Liver (tissue), 3 donors: ENCODE measurements around the gene UBASH3A.

Experiments used
- TAF1 ChIP-seq: conservative IDR thresholded peaks from 2 replicates; pipeline ENCODE4 v1.6.1; 2016; ENCODE audit warnings: antibody characterized with exemption, mild to moderate bottlenecking
- TF ChIP-seq, protein P1 (sequence below): fragments of 150-350 bp; IDR thresholded peaks from 2 replicates; pipeline ENCODE4 v1.5.1; 2017; ENCODE audit warnings: improper control_type of control experiment, low read depth, low read length; ENCODE audit not compliant: missing input control
- TF ChIP-seq, protein P2 (sequence below): IDR thresholded peaks from 2 replicates; pipeline ENCODE4 v1.6.1; 2016; ENCODE audit warnings: antibody characterized with exemption
- donor health status: healthy.
- donor health status: healthy.

DNA sequence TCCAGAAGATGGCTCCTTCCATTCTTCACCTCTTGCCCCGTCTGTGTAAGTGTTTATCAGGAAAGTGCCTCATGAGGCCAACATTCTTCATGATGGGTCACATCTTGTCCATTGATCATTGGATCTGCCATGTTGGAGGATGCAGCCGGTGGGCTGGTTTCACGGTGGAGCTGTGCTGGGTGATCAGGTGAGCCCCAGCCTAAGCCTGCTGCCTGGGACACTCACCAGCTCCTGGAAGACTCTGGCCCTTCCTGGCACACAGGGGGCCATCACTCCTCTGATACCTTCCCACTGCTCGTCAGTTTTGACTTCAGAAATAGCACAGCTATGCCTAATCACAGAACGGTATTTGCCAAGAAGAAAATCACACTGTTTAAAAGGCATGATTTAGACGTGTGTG is 38.3 kb downstream of the UBASH3A start:
- TF ChIP-seq, protein P1, sequence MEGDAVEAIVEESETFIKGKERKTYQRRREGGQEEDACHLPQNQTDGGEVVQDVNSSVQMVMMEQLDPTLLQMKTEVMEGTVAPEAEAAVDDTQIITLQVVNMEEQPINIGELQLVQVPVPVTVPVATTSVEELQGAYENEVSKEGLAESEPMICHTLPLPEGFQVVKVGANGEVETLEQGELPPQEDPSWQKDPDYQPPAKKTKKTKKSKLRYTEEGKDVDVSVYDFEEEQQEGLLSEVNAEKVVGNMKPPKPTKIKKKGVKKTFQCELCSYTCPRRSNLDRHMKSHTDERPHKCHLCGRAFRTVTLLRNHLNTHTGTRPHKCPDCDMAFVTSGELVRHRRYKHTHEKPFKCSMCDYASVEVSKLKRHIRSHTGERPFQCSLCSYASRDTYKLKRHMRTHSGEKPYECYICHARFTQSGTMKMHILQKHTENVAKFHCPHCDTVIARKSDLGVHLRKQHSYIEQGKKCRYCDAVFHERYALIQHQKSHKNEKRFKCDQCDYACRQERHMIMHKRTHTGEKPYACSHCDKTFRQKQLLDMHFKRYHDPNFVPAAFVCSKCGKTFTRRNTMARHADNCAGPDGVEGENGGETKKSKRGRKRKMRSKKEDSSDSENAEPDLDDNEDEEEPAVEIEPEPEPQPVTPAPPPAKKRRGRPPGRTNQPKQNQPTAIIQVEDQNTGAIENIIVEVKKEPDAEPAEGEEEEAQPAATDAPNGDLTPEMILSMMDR = no peak
- no peak for TF ChIP-seq TAF1
- TF ChIP-seq, protein P2, sequence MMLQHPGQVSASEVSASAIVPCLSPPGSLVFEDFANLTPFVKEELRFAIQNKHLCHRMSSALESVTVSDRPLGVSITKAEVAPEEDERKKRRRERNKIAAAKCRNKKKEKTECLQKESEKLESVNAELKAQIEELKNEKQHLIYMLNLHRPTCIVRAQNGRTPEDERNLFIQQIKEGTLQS = no peak
